Loucy (cell line): Measurements from ENCODE around the gene DPCD.

Experiments
- H2AFZ ChIP-seq: fragments of 200-600 bp; sonication (generic); 2 replicates; pipeline ENCODE4 v1.6.0; 2016; ENCODE audit warnings: antibody characterized with exemption, mild to moderate bottlenecking, low read length, moderate library complexity
- H3F3A ChIP-seq: fragments of 200-600 bp; 2 replicates; pipeline ENCODE4 v1.6.0; 2016; ENCODE audit warnings: antibody characterized with exemption, low read depth, mild to moderate bottlenecking
- H3K27me3 ChIP-seq: fragments of 200-600 bp; sonication (generic); 2 replicates; pipeline ENCODE4 v1.6.1; 2014; ENCODE audit warnings: low read length, mild to moderate bottlenecking; ENCODE audit not compliant: insufficient read depth, poor library complexity, severe bottlenecking
- H3K36me3 ChIP-seq: fragments of 200-600 bp; sonication (generic); 2 replicates; pipeline ENCODE4 v1.6.1; 2016; ENCODE audit warnings: low read length; ENCODE audit not compliant: insufficient read depth
- H3K4me1 ChIP-seq: fragments of 200-600 bp; sonication (generic); 2 replicates; pipeline ENCODE4 v1.5.1; 2014; ENCODE audit warnings: low read length, mild to moderate bottlenecking; ENCODE audit not compliant: insufficient read depth, poor library complexity, severe bottlenecking
- H3K4me2 ChIP-seq: fragments of 200-600 bp; sonication (generic); 2 replicates; pipeline ENCODE4 v1.6.0; 2014; ENCODE audit warnings: antibody characterized with exemption, low read length, low read depth, mild to moderate bottlenecking; ENCODE audit not compliant: poor library complexity, severe bottlenecking
- H3K4me3 ChIP-seq: fragments of 200-600 bp; sonication (generic); 2 replicates; pipeline ENCODE4 v1.5.1; 2014; ENCODE audit warnings: low read length, mild to moderate bottlenecking, mixed read lengths; ENCODE audit not compliant: poor library complexity, severe bottlenecking
- H3K79me2 ChIP-seq: fragments of 200-600 bp; sonication (generic); 2 replicates; pipeline ENCODE4 v1.6.1; 2014; ENCODE audit warnings: low read length; ENCODE audit not compliant: insufficient read depth
- H3K9ac ChIP-seq: fragments of 200-600 bp; sonication (generic); 2 replicates; pipeline ENCODE4 v1.6.0; 2014; ENCODE audit warnings: mild to moderate bottlenecking, low read depth, low read length, moderate library complexity; ENCODE audit not compliant: poor library complexity, severe bottlenecking
- H3K9me2 ChIP-seq: fragments of 200-600 bp; sonication (generic); replicated peaks from 2 replicates; pipeline ENCODE4 v1.6.1; 2016; ENCODE audit warnings: low read depth, low read length, mixed read lengths
- H3K9me3 ChIP-seq: fragments of 200-600 bp; sonication (generic); 2 replicates; pipeline ENCODE4 v1.6.1; 2014; ENCODE audit warnings: mild to moderate bottlenecking, antibody characterized with exemption, low read length, low read depth; ENCODE audit not compliant: insufficient read depth
- H4K20me1 ChIP-seq: fragments of 200-600 bp; sonication (generic); 2 replicates; pipeline ENCODE4 v1.6.0; 2014; ENCODE audit warnings: antibody characterized with exemption, low read length, mild to moderate bottlenecking; ENCODE audit not compliant: insufficient read depth, poor library complexity, severe bottlenecking
- CTCF ChIP-seq: fragments of 200-600 bp; sonication (generic); conservative IDR thresholded peaks from 2 replicates; pipeline ENCODE4 v1.5.1; 2014; ENCODE audit warnings: mild to moderate bottlenecking, antibody characterized with exemption, low read length
- EZH2phosphoT487 ChIP-seq: fragments of 200-600 bp; IDR thresholded peaks from 2 replicates; pipeline ENCODE4 v1.6.1; 2018; ENCODE audit warnings: antibody characterized with exemption, mild to moderate bottlenecking, moderate library complexity, borderline replicate concordance

Gene DPCD

GRCh38 chr10:101579516-101579870 lies 8.6 kb upstream of the DPCD start:
- H3K4me1 ChIP-seq, result no peaks in the 10 kb centered on the region
- no peak overlapping the region for H3K4me2 ChIP-seq
- H3K27me3 ChIP-seq, result no peaks in the 10 kb centered on the region
- H4K20me1 ChIP-seq, result no peaks in the 10 kb centered on the region
- no peaks in the 10 kb centered on the region; the same call in 1 of the 2 replicates for H3K36me3 ChIP-seq
- H3F3A ChIP-seq, result no peaks in the 10 kb centered on the region
- no peaks in the 10 kb centered on the region for H3K9me3 ChIP-seq
- H2AFZ ChIP-seq, result no peak overlapping the region
- H3K9ac ChIP-seq, result no peak overlapping the region
- H3K79me2 ChIP-seq, result no peaks in the 10 kb centered on the region
- H3K9me2 ChIP-seq, result no peaks in the 10 kb centered on the region
- H3K4me3 ChIP-seq, result no peak overlapping the region
- no peak for TF ChIP-seq EZH2phosphoT487
- no peak for TF ChIP-seq CTCF

GRCh38 chr10:101580486-101581399 lies 7.4 kb upstream of the DPCD start:
- TF ChIP-seq EZH2phosphoT487, result no peak
- no peak for TF ChIP-seq CTCF
- Histone ChIP-seq H3K79me2 (no peaks in the 10 kb centered on the region), H2AFZ (no peak overlapping the region), H3K27me3 (no peaks in the 10 kb centered on the region), H3K4me3 (no peak overlapping the region), H3K36me3 (no peaks in the 10 kb centered on the region; the same call in 1 of the 2 replicates), H3K4me2 (no peak overlapping the region), H3K4me1 (no peaks in the 10 kb centered on the region), H3F3A (no peaks in the 10 kb centered on the region), H3K9me3 (no peaks in the 10 kb centered on the region), H4K20me1 (no peaks in the 10 kb centered on the region), H3K9ac (no peak overlapping the region), H3K9me2 (no peaks in the 10 kb centered on the region)

GRCh38 chr10:101585841-101586240 lies 2.3 kb upstream of the DPCD start:
- Histone ChIP-seq H4K20me1 (no peaks in the 10 kb centered on the region), H3K9me3 (no peaks in the 10 kb centered on the region), H3K27me3 (no peaks in the 10 kb centered on the region), H3F3A (no peaks in the 10 kb centered on the region), H2AFZ (no peak overlapping the region), H3K36me3 (no peaks in the 10 kb centered on the region), H3K9me2 (no peaks in the 10 kb centered on the region), H3K9ac (no peak overlapping the region), H3K4me2 (peak overlapping the region; percentile 99), H3K4me1 (peaks cover 18% of the 10 kb centered on the region), H3K79me2 (peaks cover 13% of the 10 kb centered on the region), H3K4me3 (no peak overlapping the region)
- TF ChIP-seq CTCF (no peak), EZH2phosphoT487 (no peak)
